ENCODE measurements around the gene ABHD16A.

Gene ABHD16A

DNA sequence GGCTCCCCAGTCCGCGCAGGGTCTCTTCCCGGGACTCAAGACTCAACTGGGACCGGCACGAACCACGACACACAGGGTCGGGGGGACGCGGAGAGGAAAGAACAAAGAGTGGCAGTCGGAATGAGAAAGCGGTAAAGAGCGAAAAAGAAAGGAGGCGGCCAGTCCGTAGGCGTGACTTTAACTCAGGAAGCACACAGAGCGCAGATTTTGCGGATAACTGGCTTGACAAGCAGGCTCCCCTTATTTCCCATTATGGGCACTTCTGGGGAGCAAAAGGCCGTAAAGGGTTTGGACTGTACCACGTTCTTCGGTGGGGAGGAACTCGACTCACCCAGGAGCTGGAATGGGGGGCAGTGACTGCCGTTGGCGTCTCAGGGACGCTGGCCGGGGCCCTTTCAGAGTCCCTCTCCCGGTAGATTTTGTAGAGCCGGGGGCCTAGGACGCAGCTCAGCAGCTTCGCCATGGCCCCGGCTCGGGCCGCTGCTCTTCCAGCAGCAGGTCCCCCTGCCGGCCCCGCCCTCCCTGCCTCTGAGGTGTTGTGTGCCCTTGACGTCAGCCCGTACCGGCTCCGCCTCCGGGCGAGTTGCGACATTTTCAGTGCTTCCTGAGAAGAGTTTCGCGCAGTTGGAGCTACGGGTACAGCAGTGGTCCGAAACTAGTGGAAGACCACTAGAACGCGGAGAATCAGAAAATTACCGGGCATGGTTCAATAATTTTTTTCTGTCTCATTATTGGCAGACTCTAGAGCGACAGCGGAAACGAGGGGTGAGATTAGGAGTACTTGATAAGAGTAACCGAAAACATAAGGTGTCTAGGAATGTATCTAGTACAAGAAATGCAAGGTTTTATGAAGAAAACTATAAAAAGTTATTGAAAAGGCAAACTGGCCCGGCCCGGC, at the start of gene ABHD16A:
Gene ABHD16A, minus strand, starts transcription at position 506 of the 898 bp plus-strand sequence. Its CDS starts 43 bp downstream, at position 463.
- DNase-seq (ENCODE audit: low read depth in 2 of 3, low spot score in 1 of 3) = peak; percentile 93 to 98 (median 94)

DNA sequence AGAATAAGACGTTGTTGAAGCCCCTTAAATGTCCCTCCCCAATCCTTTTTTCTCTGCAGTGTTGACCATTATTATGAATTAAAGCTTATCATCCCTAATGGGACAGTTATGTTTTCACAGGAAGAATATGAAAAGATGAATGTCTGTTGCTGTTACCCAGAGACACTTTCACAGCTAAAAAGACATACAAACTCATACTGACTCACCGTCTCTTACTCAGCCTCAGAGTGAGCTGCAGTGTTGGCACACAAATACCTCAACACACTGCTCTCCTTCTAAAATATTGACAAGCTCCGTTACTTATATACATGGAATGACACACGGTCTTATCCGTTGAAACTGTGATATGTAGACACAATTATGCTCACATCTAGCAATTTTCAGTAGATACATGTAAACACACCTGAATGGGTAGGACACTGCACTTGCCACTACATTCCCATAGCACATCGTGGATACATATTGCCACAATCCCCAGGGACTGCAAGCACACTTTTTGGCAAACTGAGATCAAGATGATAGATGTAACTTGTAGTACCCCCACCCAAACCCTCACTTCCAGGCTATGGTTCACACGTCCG, 49.7 kb upstream of the ABHD16A start:
- DNase-seq (ENCODE audit: low read depth in 2 of 3, low spot score in 1 of 3) = no peak

DNA sequence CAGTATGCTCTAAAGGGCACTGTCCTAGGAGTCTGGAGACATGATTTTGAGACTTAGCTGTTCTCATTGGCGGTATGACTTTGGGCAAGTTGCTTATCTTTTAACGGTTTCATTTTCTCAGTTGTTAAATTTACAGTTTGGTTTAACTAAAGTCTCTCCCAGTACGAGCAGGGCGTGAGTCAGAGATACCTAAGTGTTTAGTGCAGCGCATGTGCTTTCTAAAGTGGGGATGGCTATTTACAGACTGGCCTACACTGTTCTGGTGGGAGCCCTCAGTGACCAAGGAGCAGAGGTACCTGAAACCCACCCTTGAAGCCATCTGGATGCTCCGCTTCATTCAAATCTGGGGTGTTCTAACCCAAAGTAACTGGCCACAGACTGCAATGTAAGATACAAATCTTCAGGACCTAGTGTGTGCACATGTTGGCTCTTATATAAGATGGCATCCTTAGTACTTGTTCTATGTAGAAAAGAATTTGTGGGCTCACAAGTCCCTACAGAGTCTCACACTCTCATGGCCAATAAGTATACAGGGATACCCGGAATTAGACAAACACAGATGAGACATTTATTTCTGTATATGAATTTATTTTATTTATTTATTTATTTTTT, 47.4 kb upstream of the ABHD16A start:
- no peak for DNase-seq (ENCODE audit: low read depth in 2 of 3, low spot score in 1 of 3)

DNA sequence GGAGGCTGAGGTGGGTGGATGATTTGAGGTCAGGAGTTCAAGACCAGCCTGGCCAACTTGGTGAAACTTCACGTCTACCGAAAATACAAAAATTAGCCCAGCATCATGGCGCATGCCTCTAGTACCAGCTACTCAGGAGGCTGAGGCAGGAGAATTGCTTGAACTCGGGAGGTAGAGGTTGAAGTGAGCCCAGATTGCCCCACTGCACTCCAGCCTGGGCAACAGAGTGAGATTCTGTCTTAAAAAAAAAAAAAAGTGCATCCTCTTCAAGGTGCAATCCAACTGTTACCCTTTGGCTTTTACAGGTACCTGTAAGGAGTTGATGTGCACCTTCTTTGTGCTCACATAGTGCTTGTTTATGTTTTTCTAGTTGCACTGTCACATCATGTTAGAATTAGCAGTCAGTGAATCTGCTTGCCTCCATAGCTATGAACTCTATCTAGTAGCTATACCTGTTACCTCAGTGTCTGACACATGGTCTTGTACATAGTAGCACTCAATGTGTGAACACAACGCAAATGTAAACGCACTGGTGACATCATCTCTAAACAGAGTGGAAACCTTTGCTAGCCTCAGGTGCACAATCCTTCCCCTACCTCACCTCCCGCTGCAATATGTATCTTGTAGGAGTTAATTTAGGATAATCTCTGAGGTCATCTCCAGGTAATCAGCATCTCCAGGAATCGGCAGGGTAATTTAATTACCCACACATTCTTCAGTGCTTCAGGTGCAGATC, 46.3 kb upstream of the ABHD16A start:
- DNase-seq (ENCODE audit: low read depth in 2 of 3, low spot score in 1 of 3) = no peak

DNA sequence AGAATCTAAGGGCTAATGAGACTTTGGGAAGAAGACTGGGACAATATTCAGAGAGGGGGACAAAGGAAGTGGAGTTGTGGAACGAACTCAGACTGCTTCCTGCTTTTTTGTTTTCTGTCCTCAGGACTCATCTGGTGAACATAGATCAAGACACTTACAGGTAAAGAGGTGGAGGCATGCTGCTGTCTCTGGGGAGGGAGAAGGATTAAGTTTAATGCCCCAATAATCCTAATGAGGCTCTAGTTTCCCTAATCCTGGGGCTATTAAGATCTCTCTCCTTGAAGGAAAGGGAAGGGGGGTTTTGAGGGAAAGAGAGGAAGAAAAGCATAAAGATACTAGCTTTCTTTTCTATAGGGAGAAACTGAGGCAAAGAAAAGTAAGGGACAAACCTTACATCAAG, 41.3 kb upstream of the ABHD16A start:
- no peak for DNase-seq (ENCODE audit: low read depth in 2 of 3, low spot score in 1 of 3)

DNA sequence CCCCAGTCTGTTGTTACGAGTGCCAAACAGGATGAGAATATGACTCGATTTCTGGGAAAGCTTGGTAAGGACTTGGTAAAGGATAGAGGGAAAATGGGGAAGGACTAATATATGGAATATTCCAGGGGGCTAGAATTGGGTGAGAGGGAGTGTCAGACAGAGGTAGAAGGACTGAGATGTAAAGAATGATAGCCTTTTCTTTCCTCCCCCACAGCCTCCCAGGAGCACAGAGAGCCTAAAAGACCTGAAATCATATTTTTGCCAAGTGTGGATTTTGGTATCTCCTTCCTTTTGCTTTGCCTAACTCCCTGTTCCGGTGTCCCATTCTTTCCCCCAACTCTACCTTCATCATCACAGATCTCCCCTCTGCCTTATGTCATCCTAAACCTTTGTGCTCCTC, 39.8 kb upstream of the ABHD16A start:
- DNase-seq (ENCODE audit: low read depth in 2 of 3, low spot score in 1 of 3) = no peak

DNA sequence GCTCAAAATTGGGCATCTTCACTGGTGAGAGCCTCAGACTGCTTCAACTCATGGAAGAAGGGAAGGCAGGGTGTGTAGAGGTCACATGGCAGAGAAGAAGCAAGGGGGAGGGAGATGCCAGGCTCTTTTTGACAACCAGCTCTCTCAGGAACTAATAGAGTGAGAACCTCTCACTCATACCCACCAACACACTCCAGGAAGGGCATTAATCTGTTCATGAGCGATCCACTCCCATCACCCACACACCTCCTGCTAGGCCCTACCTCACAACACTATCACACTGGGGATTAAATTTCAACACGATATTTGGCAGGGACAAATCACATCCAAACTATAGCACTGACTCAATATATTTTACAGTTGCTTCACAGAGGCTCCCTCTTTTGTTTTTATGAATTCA, 38.7 kb upstream of the ABHD16A start:
- no peak for DNase-seq (ENCODE audit: low read depth in 2 of 3, low spot score in 1 of 3)

DNA sequence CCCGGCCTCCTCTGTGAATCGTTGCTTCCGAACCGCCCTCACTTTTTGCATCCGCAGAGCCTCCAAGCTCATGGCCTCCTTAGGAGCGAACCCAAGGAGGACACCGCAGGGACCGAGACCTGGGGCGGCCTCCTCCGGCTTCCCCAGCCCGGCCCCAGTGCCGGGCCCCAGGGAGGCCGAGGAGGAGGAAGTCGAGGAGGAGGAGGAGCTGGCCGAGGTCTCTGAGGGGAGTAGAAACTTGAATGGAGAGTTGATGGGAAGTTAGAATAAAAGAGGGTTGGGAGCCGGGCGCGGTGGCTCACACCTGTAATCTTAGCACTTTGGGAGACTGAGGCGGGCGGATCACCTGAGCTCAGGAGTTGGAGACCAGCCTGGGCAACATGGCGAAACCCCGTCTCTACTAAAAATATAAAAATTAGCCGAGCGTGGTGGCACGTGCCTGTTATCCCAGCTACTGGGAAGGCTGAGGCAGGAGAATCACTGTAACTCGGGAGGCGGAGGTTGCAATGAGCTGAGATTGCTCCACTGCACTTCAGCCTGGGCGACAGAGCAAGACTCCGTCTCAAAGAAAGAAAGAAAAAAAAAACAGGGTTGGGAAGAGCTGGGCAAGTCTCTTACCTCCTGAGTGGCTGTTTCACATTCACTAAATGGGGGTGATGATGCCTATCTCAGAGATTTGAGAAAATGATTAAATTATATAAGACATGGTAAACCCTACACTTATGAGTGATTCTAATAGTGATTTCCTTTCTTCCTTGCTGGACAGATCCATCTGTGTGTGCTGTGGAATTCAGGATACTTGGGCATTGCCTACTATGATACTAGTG, 37.5 kb upstream of the ABHD16A start:
- no peak for DNase-seq (ENCODE audit: low read depth in 2 of 3, low spot score in 1 of 3)

DNA sequence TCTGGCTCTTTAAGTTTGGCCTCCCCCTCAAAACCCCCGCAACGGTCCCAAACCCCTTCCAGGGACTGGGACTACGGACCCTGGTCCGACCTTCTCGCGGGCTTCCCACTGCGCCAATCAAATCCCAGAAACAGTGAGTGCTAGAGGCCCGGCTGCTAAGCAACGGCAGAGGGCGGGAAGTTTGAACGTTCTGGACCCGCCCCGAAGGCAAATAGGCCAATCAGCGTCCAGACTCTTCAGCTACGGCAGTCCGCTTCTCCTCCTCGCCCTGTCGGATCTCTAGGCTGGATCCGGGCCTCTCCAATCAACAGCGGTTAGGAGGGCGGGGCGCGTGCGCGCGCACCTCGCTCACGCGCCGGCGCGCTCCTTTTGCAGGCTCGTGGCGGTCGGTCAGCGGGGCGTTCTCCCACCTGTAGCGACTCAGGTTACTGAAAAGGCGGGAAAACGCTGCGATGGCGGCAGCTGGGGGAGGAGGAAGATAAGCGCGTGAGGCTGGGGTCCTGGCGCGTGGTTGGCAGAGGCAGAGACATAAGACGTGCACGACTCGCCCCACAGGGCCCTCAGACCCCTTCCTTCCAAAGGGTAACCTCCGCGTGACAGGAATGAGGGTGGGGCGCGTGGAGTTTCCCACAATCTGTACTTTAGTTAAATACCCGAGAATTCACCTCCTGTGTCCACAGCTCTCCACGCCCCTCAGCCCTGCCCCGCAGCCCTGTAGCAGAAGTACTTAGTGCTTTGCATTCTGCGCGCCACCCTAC, 36.7 kb upstream of the ABHD16A start, which contains the start of gene MSH5:
Gene MSH5, plus strand, starts transcription at position 367 of the 758 bp plus-strand sequence. CDS start 462 bp downstream, outside the sequence.
- DNase-seq (ENCODE audit: low read depth in 2 of 3, low spot score in 1 of 3) = peak; percentile 92 to 96 (median 94)

DNA sequence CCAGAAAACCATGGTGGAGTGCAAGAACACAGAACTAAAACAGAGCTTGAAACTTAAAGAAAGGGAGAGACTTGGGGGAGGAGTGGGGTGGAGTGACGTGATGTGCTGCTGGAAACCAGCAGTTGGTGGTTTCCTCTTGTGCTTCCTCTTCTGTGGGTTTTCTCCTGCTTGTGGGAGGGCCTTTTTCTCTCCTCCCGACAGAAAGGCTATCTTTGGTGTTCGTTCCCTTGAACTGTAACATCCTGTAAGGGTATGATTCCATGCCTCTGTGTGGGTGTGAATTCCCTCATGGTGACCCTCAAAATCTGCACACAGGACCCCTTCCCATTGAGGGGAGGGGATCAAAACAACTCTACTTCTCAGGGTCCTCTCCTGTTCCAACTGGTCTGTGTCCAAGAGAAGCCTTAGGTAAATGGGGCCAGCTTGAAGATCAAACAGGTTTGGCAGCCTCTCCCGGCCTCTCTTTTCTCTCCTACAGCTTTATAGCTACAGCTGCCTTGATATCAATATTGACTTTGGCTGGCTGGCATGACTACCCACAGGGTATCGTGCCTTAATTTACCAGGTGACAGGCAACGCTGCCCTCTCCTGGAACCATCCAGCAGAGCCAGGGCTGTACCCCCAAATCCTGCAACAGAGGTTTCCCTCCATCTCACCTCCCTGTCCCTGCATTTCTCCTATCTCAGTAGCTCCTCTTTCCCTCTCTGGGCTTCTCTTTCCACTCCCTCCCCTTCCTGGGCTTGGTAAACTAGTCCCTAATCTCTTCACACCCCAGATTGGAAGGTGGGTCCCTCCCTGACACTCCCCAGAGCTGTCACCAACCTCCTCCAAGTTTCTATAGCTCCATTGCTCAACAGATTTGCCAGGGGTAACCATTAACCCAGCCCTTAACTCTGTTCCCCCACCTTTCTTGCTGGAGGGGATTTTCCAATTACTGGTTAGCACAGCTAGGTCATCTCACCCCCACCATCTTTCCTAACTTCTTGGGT, 35.2 kb upstream of the ABHD16A start:
- DNase-seq (ENCODE audit: low read depth in 2 of 3, low spot score in 1 of 3) = peak in 2 of 3 donors; percentile 50 to 56

DNA sequence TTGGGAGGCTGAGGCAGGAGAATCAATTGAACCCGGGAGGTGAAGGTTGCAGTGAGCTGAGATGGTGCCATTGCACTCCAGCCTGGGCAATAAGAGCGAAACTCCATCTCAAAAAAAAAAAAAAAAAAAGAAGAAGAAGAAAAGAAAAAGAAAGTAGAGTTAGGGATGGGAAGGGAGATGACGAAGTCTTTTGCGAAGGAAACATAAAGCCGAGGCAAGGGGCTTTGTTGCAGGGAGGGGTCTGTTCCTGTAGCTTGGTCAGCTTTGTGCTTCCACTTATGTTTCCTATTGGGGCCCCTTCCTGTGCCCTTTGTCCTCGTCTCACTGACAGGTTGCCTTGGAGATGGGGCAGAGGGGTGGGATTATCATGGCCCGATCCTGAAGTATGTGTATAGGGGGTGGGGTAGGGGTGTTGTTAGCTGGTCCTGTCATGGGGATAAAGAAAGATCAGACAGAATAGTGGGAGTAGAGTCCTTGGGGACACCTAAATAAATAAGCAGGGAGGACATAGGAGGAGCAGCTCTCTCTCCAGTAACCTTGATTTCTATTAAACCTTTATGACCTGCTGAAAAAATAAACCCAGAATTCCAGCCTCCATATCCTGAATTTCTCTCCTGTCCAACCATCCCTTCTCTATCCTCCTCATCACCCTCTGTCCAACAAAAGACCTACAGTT, 34.3 kb upstream of the ABHD16A start:
- DNase-seq (ENCODE audit: low read depth in 2 of 3, low spot score in 1 of 3) = no peak

DNA sequence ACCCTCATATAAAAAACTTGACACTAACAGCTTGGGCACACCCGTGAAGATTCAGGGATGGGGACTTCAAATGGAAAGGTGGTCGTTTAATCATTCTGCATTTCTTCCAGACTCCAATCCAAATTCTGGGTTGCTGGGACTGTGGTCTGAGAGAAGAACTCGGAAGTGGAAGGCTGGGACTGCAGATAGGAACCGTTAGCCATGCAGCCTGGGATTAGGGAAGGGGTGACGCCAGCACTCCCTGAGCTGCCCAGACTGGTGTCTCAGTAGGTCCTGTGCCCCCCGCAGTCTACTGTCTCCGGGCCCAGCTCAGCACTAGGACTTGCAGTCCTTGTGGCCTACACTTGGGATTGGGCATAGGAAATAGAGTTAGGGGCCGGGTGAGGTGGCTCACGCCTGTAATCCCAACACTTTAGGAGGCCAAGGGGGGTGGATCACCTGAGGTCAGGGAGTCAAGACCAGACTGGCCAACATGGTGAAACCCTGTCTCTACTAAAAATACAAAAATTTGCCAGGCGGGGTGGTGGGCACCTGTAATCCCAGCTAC, 33.7 kb upstream of the ABHD16A start:
- no peak for DNase-seq (ENCODE audit: low read depth in 2 of 3, low spot score in 1 of 3)

DNA sequence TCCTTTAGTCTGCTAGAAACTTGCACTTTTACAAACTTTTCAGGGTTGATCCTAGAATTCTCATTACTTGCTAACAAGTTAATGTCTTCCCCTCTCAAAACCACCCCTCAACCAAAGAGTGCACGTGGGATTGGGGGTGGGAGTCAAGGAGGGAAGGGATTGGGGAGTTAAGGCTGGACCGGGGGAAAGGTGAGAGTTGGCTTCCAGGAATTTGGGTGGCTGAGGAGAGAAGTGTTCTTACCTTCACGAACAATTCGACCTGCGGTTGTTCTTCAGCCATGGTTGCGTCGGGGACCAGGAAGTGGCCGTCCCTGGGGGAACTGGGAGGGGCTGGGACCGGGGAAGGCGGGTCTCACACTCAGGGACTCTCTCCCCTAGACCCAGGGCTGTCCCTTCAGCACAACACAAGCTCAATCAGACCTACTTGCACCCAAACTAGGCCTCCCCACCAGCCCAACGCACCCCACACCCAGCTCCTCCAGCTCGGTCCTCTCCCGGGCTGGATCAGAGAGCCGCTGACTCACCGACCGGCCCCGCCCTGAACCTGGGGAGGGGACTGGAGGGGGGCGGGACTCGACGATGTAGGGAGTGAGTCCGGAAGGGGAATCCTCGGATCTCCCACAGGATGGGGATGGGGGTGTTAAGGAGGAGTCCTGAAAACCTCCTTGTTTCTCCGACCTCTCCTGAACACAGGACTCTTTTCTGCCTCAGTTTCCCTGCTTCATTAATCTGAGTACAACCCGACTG, 33.1 kb upstream of the ABHD16A start, which contains the start of gene CLIC1:
Gene CLIC1, minus strand, starts transcription at position 510 of the 747 bp plus-strand sequence. Its CDS starts 230 bp downstream, at position 280.
- peak; percentile 68 to 79 (median 79) for DNase-seq (ENCODE audit: low read depth in 2 of 3, low spot score in 1 of 3)

DNA sequence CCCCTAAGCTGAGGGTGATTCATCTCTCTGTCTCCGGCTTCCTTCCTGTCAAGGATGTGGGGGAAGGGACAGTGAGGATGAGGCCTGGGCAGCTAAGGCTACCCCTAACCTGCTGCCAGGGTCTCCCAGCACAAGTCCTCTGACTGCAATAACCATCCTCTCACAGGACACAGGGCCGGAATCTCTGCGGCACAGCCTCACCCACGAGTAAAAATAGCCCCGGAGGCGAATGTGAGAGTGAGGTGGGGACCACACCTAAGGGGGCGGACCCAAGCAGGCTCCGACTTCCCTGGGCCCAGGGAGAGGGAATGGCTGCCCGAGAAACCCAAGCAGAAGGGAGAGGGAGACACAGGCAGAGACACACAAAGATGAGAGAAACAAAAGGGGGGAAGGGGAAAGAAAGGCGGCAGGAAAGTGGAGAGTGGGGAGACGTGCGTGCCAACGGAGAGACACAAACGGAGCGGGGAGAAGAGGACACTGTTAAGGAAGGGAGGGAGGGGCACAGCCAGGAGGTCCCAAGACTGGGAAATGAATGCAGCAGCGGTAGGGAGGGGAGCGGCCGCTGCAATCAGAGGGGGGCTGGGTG, 31.8 kb upstream of the ABHD16A start:
- DNase-seq (ENCODE audit: low read depth in 2 of 3, low spot score in 1 of 3) = peak in 1 of 3 donors; percentile 31

DNA sequence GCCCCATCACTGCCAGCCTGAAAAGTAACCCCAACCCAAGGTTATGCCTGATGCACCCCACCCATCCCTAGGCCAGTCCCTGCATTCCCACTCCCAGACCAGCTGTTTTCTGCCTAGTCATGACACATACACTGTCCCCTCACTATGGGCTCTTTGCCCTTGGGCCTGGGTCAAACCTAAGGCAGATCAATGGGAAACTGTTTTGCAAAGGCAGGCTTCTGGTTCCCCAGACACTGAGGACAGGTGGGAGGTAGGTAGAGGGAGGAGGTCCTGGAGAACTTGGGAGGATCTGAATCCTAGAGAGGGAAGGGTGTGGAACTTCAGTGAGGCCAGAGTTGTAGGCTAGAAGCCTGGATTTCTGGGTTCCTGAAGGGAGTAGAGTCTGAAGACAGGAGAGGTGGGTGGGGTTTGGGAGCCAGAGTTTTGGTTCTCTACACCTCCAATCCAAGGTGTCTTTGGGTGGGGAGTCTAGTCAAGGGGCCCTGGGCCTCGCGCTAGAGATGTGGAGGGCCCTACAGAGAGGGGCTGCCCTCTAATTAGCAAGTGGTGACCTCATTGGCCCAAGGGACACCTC, 31.2 kb upstream of the ABHD16A start:
- DNase-seq (ENCODE audit: low read depth in 2 of 3, low spot score in 1 of 3) = no peak

DNA sequence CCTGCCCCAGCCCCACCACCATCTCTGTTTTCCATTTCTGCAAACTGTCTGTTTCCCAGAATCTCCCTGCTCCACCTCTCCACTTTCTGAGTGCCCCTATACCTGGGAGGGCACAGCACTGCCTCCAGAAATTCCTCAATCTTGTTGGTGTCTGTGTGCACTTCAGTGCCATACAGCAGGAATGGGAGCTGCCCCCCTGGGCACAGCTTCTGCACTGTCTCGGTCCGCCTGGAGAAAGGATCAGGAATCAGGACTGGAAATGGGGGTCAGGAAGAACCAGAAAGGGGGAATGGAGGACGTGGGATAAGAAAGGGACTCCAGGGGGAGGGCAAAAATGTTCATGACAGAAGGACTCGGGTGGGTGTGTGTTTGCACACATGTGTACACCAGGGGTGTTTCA, 30.6 kb upstream of the ABHD16A start:
- DNase-seq (ENCODE audit: low read depth in 2 of 3, low spot score in 1 of 3) = no peak
